ENCODE data around the gene OR2W3.

Gene OR2W3

GRCh38 chr1:247895163-247895637, at the start of gene OR2W3:
Gene OR2W3, plus strand, starts transcription at chr1:247895587. Its CDS starts 0 bp downstream, at chr1:247895587.
- DNase-seq = no peak

DNA sequence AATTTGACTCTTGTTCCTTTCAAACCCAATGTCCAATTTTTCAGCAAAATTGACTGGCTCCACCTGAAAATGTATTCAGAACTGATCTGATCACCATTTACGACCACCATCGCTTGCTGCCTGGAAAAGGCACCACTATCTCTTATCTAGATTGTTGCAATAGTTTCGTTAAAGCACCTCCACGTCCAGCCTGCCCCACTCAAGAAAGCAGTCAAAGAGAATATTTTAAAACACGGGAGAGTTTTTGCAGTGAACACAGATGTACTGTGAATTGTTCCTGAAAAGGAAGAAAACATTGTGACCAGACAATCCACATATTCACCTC, 49.7 kb upstream of the OR2W3 start:
- no peak for DNase-seq

- no peak for DNase-seq
These were observed 47.0 kb upstream of the OR2W3 start for GRCh38 chr1:247848346-247848745.

DNA sequence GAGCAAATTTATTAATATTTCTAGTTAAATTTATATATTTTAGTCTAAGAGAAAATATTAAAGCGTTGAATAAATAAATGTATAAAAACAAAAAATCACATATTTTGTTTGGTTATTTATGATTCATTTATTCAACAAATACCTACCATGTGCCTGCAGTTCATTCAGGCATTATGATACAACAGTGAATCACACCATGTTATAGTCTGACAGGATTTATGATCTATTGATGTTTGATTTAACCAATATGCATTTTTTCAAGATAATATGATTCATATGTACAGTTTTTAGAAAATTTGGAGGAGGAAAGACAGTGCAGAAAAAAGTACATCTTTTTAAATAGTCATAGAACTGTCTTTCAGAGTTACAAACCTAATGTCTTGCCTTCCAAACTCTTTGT, 45.8 kb upstream of the OR2W3 start:
- no peak for DNase-seq

DNA sequence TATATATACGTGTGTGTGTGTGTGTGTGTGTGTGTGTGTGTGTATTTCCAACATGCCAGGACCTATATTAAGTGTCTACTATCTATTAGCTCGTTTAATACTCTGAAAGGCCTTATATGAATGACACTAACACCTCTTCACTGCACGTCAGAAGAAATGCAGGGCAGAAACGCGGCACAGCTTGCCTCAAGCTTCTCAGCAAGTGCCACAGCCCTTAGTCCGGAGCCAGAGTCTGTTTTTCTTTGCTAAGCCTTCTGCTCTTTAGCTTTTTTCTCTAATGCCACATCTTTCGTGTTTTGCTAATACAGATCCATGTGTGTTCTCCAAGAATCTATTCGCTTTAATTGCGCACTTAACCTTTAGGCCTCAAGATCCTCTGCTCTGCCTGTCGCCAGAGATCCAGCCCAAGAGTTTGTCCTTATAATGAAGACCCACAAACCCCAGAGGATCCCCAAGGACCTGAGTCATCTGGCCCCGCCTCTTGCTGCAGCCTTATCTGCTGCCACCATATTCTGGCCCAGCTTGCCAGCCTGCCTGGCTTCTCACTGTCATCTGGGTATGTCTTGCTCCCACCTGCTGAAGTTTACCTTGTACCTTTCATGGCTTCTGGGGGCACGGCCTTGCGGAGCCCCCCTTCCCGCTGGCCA, 40.4 kb upstream of the OR2W3 start:
- no peak for DNase-seq

DNA sequence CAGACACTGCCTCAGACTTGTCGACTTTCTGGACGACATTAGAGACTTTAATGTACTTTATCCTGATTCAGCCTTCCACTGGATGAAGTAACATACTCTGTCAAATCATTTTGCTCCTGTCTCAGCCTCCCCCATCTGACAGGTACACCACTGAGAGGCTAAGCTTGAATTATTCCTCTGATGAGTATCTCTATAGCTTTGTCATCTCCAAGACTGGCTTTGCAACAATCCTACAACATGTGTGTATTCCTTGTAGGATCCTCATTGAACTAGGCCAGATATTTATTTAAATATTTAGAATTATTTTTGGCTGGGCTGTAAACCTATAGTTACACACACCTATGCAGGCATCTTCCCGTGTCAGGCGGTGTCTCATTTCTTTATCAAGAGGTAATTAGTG, 39.5 kb upstream of the OR2W3 start:
- DNase-seq = no peak

DNA sequence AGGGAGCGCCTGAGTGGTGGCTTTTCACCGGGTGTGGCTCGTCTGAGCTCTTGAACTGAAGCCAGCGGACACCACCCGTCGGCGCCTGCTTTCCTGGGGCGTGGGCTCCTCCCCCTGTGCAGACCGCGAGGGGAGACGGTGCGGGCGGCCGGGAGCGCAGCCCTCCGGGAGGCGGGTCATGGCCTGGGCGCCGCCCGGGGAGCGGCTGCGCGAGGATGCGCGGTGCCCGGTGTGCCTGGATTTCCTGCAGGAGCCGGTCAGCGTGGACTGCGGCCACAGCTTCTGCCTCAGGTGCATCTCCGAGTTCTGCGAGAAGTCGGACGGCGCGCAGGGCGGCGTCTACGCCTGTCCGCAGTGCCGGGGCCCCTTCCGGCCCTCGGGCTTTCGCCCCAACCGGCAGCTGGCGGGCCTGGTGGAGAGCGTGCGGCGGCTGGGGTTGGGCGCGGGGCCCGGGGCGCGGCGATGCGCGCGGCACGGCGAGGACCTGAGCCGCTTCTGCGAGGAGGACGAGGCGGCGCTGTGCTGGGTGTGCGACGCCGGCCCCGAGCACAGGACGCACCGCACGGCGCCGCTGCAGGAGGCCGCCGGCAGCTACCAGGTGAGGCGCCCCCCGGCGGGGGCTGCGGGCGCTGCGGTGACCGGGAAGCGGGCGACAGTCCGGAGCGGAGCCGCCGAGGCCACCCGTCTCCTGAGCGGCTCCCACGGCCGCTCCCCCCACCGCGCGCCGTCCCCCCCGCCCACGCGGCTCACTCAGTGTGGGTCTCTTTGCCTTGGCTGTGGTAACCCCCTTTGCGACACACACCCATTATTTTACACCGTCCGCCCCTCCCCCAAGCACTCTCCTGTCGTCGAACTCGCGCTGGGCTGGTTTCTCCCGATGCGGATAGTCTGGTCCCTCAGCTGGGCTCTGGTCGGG, 38.1 kb upstream of the OR2W3 start, which contains the start of gene TRIM58:
Gene TRIM58, plus strand, starts transcription at position 119 of the 916 bp plus-strand sequence. Its CDS starts 60 bp downstream, at position 179.
- no peak for DNase-seq

GRCh38 chr1:247857985-247858619, 37.3 kb upstream of the OR2W3 start:
- no peak for DNase-seq

GRCh38 chr1:247862756-247863155, 32.6 kb upstream of the OR2W3 start:
- no peak for DNase-seq

GRCh38 chr1:247864644-247865043, 30.7 kb upstream of the OR2W3 start:
- no peak for DNase-seq

- no peak for DNase-seq
These were observed 30.0 kb upstream of the OR2W3 start for GRCh38 chr1:247865416-247865815.

GRCh38 chr1:247883346-247883745, 12.0 kb upstream of the OR2W3 start:
- DNase-seq = no peak

- DNase-seq = no peak
These were observed 10.5 kb upstream of the OR2W3 start for GRCh38 chr1:247884797-247885413.

- DNase-seq = no peak
These were observed 589 bp downstream of the OR2W3 start for GRCh38 chr1:247895976-247896375.

GRCh38 chr1:247904122-247904521, 8.7 kb downstream of the OR2W3 start:
- DNase-seq = no peak

GRCh38 chr1:247905181-247905580, 9.8 kb downstream of the OR2W3 start:
- DNase-seq = no peak

DNA sequence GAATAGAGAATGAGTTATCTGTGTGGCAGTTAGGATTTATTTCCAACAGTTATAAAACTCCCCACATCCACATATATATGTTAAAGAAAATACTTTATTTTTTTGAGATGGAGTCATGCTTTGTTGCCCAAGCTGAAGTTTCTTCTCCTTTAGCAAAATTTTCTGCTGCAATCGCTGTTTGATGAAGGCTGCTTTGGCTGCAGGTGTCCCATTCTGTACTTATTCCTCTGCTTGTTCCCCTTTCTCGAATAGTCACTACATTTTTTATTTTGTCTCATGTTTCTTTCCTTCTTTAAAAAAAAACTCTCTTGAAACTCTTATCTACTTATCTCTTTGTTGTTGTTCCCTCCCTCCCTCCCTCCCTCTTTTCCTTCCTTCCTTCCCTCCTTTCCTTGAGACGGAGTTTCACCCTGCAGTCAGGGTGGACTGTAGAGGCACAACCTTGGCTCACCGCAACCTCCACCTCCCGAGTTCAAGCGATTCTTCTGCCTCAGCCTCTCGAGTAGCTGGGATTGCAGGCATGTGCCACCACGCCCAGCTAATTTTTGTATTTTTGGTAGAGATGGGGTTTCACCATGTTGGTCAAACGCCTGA, 10.6 kb downstream of the OR2W3 start:
- no peak for DNase-seq

GRCh38 chr1:247906504-247907047, 11.2 kb downstream of the OR2W3 start:
- DNase-seq = no peak

DNA sequence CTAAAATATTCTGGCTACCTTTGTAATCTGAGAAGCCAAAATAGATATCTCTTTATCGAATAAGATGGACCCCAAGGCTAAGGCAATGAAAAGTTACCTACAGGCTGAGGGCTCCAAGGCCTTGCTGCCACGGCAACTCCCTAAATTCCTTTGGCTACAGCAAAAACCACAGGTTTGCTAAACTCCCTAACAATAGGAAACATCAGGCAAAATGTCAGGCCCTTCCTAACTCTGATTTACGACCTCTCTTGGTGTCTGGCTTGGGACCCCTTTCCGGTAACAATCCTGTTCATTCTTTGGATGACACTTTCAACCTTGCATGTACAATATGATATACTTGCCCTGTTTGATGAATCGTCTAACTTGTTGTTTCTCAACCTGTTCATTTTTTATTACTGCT, 13.4 kb downstream of the OR2W3 start:
- no peak for DNase-seq

- DNase-seq = no peak
These were observed 18.4 kb downstream of the OR2W3 start for GRCh38 chr1:247913786-247914185.

- DNase-seq = no peak
These were observed 19.7 kb downstream of the OR2W3 start for GRCh38 chr1:247914941-247915662.

DNA sequence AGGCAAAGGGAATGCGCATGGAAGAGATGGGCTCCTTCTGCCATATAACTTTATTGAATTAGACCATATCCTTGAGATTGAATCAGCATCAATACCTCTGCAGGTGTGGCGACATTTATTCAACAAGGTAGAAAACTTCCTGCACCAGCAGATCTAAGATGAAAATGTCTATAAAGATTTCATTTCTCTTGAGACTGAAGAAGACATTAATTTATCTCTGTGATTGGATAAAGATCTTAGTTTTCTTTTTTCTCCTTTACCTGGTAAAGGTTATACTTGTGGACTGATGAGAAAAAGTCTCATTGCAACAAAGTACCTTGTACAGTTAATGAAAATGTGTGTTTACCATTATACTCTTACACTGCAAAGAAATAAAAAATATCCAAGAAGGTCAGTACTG, 24.6 kb downstream of the OR2W3 start, which contains the start of gene OR2T8:
Gene OR2T8, plus strand, starts transcription at position 301 of the 400 bp plus-strand sequence. CDS start 766 bp downstream, outside the sequence.
- no peak for DNase-seq
